ENCODE measurements around the gene ST3GAL4. TPM values are rescaled to one million over a fixed set of nuclear protein-coding genes. Genes with fewer than 3 reads are reported as not detected.

Gene ST3GAL4
- total and polyA plus RNA-seq, 10 of the 15 experiments (the other 5 are each of a cell fraction or from before 2014, with no cell fraction given) = 3.8 to 8.1 (median 6.5) TPM; not detected in 2

- Histone ChIP-seq H3K4me3 (no peak overlapping the region), H2AFZ (ENCODE audit: control insufficient read depth, low read depth, low read length) (peak overlapping the region; percentile 20)
Measured at GRCh38 chr11:126391970-126392632, 36.6 kb downstream of the ST3GAL4 start.

More at GRCh38 chr11:126391970-126392632, 36.6 kb downstream of the ST3GAL4 start:
- ChIA-PET SMC1A (ENCODE audit: uncharacterized antibody, unreplicated experiment) (interaction anchor here (0.7 to 1.1 kb wide), 2 partner anchors 80 to 82 kb away, joined by 3 to 4 read pairs; no protein-coding TSS in a partner anchor), POLR2A (no interaction called here), RAD21 (ENCODE audit: unreplicated experiment) (no interaction called here), CTCF (interaction anchor here (0.6 to 1.1 kb wide), 3 partner anchors 42 to 88 kb away, joined by 3 read pairs; no protein-coding TSS in a partner anchor)
- WGBS (ENCODE audit: insufficient coverage, insufficient replicate concordance, low lambda C conversion rate, missing lambda C conversion rate) = 10% methylated on average over 8 of the region's 8 CpGs
- no peaks in the 10 kb centered on the region for H4K20me1 ChIP-seq (ENCODE audit: control insufficient read depth, insufficient read depth)
- ATAC-seq (peak; percentile 75), DNase-seq (ENCODE audit: low read depth, low spot score) (peak; percentile 35), FAIRE-seq (peak; percentile 88)
- no TSS peak for BruUV-seq (replicated peaks)
- H3K4me2 ChIP-seq (ENCODE audit: control insufficient read depth, insufficient read depth) = peak overlapping the region; percentile 47
- H3K27ac ChIP-seq (ENCODE audit: control insufficient read depth, insufficient read depth) = no peak overlapping the region
- peak; percentile 9 for TF ChIP-seq USF1 (IDR thresholded peaks at IDR 0.05; ENCODE audit: borderline replicate concordance, extremely low read length, insufficient read depth, low read depth, low read length)
- peak in 2 of 3 experiments; percentile 22 to 29; a peak in 4 of 6 replicates for TF ChIP-seq CTCF (IDR thresholded peaks at IDR 0.05 in 2 of 3, conservative IDR thresholded peaks at IDR 0.05 in 1 of 3; ENCODE audit: control insufficient read depth in 2 of 3, extremely low read depth in 1 of 3, insufficient read depth in 1 of 3, low read depth in 3 of 3, low read length in 3 of 3)
- no peak; the same call in 1 of the 2 replicates for TF ChIP-seq USF2 (IDR thresholded peaks at IDR 0.05; ENCODE audit: borderline replicate concordance, low read depth, low read length)
- TF ChIP-seq HDGF (IDR thresholded peaks at IDR 0.05) = no peak
- TF ChIP-seq RAD21 (IDR thresholded peaks at IDR 0.05; ENCODE audit: insufficient read depth, low read depth, low read length) = peak; percentile 29; the same call in 1 of the 2 replicates
- TF ChIP-seq RAD51 (IDR thresholded peaks at IDR 0.05) = peak; percentile 40; the same call in 1 of the 2 replicates
- TF ChIP-seq RUNX3 (IDR thresholded peaks at IDR 0.05; ENCODE audit: low read length) = 0 out of 2 replicates have a peak, but pooled peaks have one; percentile 10
- TF ChIP-seq SREBF2 (IDR thresholded peaks at IDR 0.05; ENCODE audit: low read length) = no peak
- H3K36me3 ChIP-seq (ENCODE audit: control insufficient read depth in 2 of 2, insufficient read depth in 2 of 2, low read length in 1 of 2) = no peaks in the 10 kb centered on the region
- H3K9ac ChIP-seq (ENCODE audit: control insufficient read depth, insufficient read depth, low read length) = no peak overlapping the region
- no peaks in the 10 kb centered on the region for H3K9me3 ChIP-seq (replicated peaks; ENCODE audit: control insufficient read depth, insufficient read depth, low read length)
- H3K27me3 ChIP-seq (replicated peaks in 1 of 2; ENCODE audit: control insufficient read depth in 2 of 2, insufficient read depth in 2 of 2, low read length in 1 of 2) = no peaks in the 10 kb centered on the region
- peaks cover 9% of the 10 kb centered on the region for H3K4me1 ChIP-seq (ENCODE audit: control insufficient read depth, insufficient read depth, low read length)
- intact Hi-C loops (cut with micrococcal nuclease; ENCODE audit: unreplicated experiment) = no loop called here
- in situ Hi-C loops (cut with MboI) = no loop called here
- H3K79me2 ChIP-seq (ENCODE audit: control insufficient read depth, insufficient read depth, low read length) = no peaks in the 10 kb centered on the region

Measured in GM12878 (cell line).